IPS-11a (cell line): ENCODE results near the gene FOXP1.
"Not testable (repeated sequence)": the region's sequence is repeated elsewhere in the genome, so short reads cannot be mapped to it uniquely, and the experiment has no call there.

Experiments
- H3K4me3 ChIP-seq: one replicate; pipeline ENCODE4 v1.5.1; 2013; ENCODE audit warnings: low read depth, low read length, control low read depth

FOXP1 gene

GRCh38 chr3:70975981-70976380 lies 607.5 kb downstream of the FOXP1 start:
- H3K4me3 ChIP-seq: not testable (repeated sequence)

GRCh38 chr3:70974747-70975146 lies 608.8 kb downstream of the FOXP1 start:
- no peak overlapping the region for H3K4me3 ChIP-seq

- H3K4me3 ChIP-seq: no peak overlapping the region
Observed at GRCh38 chr3:70973558-70973957, 610.0 kb downstream of the FOXP1 start.

GRCh38 chr3:70972855-70973254 lies 610.7 kb downstream of the FOXP1 start:
- H3K4me3 ChIP-seq: no peak overlapping the region

- H3K4me3 ChIP-seq: no peak overlapping the region
Observed at GRCh38 chr3:70970952-70971351, 612.6 kb downstream of the FOXP1 start.

DNA sequence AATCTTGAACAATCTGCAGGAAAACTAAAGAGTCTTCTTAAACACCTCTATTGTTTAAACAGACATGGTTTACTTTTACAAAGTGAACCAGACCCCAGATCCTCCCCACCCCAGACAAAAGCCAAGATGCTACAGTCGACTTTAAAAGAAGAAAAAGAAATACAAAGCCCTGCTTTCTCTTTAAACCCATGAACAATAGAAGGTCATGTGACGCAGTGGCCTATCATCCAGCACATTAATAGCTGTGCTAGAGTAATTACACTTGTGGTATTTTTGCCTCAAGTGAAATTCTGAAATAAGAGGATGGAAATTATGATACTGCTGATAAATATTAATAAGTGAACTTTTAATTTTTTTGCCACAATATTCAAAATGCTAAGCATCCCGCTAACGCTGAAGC lies 613.4 kb downstream of the FOXP1 start:
- H3K4me3 ChIP-seq: no peak overlapping the region

DNA sequence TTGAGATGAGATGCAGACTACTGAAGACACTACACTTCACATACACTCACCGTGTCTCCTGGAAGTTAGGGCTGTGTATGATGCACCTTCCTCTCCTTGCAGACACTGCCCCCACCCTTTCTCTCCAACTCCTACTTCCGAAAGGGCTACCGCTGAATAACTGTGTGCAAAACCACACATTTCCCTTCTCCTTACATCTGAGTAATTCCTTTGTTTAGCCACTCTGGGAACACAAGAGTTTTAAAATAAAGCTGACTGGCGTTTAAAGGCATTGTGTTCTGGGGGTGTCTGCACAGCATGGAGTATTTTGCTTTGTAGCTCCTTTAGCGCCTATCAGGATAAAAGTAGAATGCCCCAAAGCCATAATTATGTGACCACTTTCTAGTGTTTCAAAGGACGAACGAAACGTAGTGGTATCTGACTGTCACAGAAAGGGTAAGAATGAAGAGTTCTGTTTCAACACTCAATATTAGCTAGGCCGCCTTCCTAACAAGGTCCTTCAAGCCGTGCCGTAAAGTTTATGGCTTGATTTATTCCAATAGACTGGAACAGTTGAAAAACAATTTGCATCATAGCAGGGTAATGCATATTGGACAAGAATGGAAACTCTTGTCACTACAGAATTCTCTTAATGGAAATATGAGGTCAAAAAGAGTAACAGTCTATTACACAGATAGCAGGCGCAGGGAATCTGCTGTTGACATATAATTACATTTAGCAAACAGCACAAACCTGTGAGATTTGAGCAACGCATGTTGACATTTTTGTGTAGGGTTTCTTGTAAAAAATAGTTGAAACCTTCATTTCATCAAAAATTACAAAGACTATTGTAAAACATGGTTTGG lies 619.9 kb downstream of the FOXP1 start:
- H3K4me3 ChIP-seq: no peak overlapping the region

- H3K4me3 ChIP-seq: no peak overlapping the region
Observed at GRCh38 chr3:70959506-70960291, 623.8 kb downstream of the FOXP1 start.

- no peak overlapping the region for H3K4me3 ChIP-seq
Observed at GRCh38 chr3:70952033-70952747, 631.3 kb downstream of the FOXP1 start.

GRCh38 chr3:70951316-70951715 lies 632.2 kb downstream of the FOXP1 start:
- no peak overlapping the region for H3K4me3 ChIP-seq

GRCh38 chr3:70947579-70947978 lies 635.9 kb downstream of the FOXP1 start:
- no peak overlapping the region for H3K4me3 ChIP-seq

DNA sequence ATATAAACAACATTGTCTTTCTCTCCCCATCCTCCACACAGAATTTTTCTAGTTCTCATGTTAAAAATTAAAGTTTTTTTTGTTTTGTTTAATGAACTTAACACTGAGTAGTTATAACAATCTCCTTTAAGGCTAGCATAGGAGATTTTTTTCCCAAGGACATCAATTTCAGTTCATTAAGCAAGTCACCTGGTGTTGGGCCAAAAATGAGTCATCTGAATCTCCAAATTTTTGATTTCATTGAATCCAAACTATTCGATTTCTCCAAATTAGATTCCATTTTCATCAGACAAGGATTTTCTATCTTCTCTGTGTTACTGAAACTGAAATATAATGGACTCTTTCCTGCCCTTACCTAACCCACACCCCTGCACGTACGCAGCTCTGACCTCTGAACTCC lies 639.6 kb downstream of the FOXP1 start:
- no peak overlapping the region for H3K4me3 ChIP-seq

GRCh38 chr3:70933105-70933810 lies 650.3 kb downstream of the FOXP1 start:
- H3K4me3 ChIP-seq: no peak overlapping the region

- no peak overlapping the region for H3K4me3 ChIP-seq
Observed at GRCh38 chr3:70930066-70930465, 653.5 kb downstream of the FOXP1 start.

GRCh38 chr3:70927239-70927638 lies 656.3 kb downstream of the FOXP1 start:
- no peak overlapping the region for H3K4me3 ChIP-seq

DNA sequence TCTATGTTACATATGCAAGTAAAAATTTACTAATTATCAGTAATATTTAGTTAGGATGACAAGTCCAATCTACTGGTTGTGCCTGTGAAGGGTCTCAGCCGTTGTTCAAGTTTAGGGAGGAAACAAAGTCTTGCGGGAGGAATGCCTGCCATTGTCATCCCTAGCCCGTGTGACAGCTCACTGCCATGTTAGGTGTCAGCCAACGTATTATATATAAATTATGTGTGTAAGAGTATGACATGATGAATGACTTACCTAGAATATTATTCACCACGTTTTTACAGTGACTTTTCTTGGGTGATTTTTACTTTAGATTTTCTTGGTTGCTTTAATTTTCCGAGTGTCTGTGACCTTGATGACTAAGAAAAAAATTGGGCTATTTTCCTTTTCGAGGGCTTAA lies 656.7 kb downstream of the FOXP1 start:
- no peak overlapping the region for H3K4me3 ChIP-seq

DNA sequence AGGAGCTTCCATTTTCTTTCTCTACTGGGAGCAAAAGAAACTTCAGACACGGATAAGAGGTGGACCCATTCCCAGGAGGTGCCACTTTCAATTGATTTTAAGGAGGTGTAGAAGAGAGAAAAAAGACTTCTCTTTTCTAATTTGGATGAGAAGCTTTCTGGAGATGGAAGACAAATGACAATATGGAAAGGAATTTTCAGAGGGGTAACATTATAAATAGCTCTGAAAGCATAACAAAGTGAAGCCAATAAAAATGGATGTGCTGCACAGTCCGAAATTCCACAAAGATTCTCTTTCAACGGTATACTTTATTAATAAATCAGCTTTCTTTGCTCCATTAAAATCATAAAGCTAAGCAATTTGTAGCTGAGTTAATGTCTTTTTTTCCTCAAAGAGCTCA lies 663.9 kb downstream of the FOXP1 start:
- no peak overlapping the region for H3K4me3 ChIP-seq

- no peak overlapping the region for H3K4me3 ChIP-seq
Observed at GRCh38 chr3:70919091-70919490, 664.4 kb downstream of the FOXP1 start.

DNA sequence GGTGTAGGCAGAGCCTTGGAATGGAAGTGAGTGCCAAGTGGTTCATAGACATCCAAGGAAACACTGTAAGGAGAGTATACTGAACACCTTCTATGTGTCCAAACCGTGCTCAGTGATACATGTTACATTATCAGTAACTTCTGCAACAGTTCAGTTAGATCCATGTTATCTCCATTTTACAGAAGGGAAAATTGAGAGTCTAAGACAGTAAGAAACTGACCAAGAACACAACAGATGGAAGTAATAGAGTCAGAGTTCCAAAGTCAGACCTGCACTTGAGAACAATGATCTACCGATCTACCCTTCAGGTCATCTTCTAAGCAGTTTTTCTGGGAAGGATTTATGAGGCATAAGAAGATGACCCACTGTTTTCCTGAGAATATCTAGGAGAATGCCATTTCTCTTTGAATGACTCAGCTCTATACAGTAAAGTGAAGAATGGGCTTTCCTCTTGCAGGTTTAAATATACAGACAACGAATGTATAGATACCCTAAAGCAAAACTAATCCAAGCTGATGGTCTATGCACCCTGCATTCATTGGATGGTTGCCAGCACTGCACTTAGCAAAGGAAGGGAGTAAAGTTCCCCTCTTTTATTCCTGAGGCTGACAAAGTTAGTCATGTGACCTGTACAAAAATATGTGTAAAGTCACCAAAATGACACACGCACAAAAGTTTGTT lies 667.0 kb downstream of the FOXP1 start:
- H3K4me3 ChIP-seq: no peak overlapping the region

DNA sequence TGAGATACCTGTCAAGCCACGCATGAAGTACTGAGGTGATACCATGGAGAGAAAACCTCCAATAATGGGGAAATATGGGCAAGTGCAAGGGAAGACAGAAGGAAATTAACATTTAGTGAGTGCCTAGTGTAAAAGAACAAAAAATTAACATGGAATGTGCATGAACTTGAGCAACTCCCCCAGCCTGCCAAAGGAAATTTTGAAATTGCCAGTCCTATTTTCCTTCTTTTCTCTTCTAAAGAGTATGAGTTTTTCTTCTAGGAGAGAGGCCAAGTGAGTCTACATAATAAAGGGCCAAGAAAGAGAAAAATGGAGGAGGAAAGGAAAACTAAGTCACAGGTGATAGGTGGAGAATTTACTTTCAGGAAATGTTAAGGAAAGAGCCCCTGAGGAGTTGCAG lies 668.7 kb downstream of the FOXP1 start:
- no peak overlapping the region for H3K4me3 ChIP-seq
